AG10803 (cell line): Measurements from ENCODE around the gene HSPG2.
"Not testable (repeated sequence)": the region's sequence is repeated elsewhere in the genome, so short reads cannot be mapped to it uniquely, and the experiment has no call there.

Source experiments
- DNase-seq: peaks from one replicate; pipeline ENCODE4 v3.0.0; 2010; ENCODE audit warnings: low read depth
- H3K4me3 ChIP-seq: 2 replicates; pipeline ENCODE4 v1.5.1; 2011; ENCODE audit warnings: mild to moderate bottlenecking, low read length, control low read depth
- TF ChIP-seq, protein P1 (sequence below): conservative IDR thresholded peaks from 2 replicates; pipeline ENCODE4 v1.5.1; 2011; ENCODE audit warnings: mild to moderate bottlenecking, low read length, control low read depth, inconsistent platforms

The HSPG2 gene

DNA sequence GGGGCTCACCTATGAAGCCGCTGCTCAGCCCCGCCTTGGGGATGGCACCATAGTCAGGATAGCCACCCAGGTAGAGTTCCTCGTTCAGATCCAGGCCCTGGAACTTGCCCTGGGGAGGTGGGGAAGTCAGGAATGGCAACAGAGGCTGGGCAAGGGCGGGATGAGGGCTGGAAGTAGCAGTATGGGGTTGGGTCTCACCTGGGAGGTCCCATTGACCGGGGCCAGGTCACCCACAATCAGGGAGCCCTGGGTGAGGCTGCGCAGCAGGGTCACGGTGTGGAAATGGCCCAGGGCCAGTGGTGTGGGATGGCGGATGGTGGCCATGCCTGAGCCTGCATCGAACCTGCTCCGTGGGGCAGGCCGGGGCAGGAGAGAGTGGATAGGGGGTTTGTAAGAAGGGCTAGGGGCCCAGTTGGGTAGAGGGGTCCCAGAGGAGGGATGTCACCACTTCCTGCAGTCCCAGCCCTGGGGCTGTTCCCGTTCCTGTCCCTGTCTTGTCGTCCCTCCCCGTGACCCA lies 105.6 kb downstream of the HSPG2 start:
- no peak for DNase-seq
- H3K4me3 ChIP-seq: no peak overlapping the region
- TF ChIP-seq, protein P1, sequence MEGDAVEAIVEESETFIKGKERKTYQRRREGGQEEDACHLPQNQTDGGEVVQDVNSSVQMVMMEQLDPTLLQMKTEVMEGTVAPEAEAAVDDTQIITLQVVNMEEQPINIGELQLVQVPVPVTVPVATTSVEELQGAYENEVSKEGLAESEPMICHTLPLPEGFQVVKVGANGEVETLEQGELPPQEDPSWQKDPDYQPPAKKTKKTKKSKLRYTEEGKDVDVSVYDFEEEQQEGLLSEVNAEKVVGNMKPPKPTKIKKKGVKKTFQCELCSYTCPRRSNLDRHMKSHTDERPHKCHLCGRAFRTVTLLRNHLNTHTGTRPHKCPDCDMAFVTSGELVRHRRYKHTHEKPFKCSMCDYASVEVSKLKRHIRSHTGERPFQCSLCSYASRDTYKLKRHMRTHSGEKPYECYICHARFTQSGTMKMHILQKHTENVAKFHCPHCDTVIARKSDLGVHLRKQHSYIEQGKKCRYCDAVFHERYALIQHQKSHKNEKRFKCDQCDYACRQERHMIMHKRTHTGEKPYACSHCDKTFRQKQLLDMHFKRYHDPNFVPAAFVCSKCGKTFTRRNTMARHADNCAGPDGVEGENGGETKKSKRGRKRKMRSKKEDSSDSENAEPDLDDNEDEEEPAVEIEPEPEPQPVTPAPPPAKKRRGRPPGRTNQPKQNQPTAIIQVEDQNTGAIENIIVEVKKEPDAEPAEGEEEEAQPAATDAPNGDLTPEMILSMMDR: no peak

DNA sequence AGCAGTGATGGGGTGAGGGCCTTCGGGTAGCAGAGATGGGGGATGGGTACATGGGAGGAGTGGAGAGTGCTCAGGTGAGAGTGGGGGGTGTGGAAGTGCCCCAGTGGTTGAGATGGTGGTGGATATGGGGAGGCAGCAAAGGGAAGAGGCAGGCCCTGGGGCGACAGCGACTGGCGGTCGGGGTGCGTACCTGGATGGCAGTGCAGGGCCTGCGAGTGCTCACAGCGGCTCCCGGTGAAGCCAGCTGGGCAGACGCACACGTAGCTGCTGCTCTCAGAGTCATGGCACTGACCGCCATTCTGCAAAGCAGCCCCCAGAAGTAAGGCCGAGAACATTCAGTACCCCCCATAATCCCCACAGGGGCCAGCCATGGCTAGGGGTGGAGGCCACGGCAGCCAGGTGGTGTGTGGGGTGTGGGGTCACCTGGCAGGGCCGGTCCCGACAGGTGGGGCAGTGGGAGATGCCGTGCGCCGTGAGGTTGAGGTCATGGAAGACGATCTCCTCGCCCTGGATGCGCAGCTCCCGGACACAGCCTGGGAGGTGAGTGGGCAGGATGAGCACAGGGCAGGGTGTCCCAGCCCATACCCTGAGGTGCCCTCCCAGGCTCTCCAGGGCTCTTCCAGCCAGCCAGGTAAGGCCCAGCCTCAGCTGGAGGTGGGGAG lies 106.2 kb downstream of the HSPG2 start:
- TF ChIP-seq, protein P1: no peak
- DNase-seq: no peak
- no peak overlapping the region for H3K4me3 ChIP-seq

DNA sequence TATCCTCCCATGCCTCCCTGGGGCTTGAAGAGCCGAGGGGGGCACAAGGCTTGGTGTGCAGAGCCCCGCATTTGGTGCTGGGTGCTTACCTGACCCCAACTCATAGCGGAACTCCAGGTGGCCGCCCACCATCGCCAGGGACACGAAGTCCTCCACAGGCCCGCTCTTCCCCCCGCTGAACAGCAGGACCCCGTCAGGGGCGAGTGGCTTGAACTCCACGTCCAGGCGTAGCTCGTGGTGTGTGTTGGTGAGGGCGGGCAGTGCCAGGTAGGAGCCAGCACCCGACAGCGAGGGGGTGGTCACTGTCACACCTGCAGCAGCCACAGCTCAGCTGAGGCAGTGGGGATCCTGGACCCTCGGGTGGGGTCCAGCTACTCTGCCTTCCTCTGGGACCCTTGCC lies 107.8 kb downstream of the HSPG2 start:
- TF ChIP-seq, protein P1: no peak
- no peak overlapping the region for H3K4me3 ChIP-seq
- no peak for DNase-seq

DNA sequence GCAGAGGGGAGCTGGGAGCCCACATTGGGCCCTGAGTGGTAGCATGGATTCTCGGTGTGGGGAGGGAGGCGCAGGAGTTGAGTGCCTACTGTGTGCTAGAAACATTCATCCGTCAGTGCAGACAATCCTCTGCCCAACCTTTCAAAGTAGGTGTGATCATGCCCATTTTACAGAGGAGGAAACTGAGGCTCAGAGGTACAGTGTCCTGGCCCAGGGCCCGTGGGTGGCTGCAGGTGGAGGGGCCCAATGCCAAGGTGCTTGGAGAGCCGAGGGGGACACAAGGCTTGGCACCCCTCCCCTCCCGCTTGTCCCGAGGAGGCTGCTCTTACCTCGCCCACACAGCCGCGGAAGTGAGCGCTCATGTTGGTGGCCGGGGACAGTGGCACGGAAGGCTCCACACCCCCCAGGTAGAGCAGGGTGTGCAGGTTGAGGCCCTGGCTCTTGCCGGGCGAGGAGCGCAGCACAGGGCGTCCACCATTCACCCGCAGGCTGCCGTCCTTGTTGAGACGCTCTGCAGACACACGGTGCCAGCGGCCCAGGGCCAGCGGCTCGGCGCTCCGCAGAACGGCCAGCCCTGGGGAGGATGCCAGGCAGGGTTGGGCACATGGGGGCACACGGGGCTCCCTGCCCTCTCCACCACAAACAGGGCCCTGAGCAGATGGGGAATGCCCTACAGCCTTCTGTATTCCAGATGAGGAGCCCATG lies 108.5 kb downstream of the HSPG2 start:
- no peak overlapping the region for H3K4me3 ChIP-seq
- DNase-seq: no peak
- TF ChIP-seq, protein P1: no peak

DNA sequence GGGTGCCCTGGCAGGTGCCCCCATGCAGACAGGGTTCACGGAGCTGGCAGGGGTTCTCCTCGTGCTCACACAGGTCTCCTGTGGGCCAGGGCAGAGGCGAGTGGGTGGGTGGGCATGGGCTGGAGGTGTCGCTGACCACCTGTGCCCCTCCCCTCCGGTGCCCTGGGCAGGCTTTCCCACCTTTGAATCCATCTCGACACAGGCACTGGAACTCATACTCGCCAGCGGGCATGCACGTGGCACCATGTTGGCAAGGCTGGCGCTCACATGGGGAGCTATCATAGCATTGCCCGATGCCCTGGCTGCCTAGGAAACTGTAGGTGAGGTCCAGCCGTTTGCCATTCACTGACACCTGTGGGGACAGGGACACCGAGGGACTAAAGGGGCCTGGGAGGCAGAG lies 109.0 kb downstream of the HSPG2 start:
- TF ChIP-seq, protein P1: no peak
- no peak for DNase-seq
- H3K4me3 ChIP-seq: no peak overlapping the region

DNA sequence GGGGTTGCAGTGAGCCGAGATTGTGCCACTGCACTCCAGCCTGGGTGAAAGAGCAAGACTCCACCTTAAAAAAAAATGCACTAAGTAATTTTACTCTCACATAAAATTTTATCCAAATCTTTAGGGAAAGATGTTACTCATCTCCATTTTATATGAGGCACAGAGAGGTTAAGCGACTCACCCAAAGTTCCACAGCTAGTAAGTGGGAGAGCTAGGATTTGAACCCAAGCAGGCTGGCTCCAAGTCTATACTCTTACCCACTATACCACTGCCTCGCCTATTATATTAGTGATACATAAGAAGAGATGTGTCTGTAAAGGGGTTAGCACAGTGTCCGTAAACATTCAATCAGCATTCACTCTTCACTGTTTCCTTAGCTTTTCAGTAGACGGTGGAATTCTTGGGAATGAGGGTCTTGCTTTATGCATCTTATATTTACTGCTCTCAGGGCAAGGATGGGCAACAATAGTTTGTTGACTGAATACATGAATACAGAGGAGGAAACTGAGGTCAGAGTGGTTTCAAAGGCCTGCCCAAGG lies 109.9 kb downstream of the HSPG2 start:
- no peak overlapping the region for H3K4me3 ChIP-seq
- DNase-seq: no peak
- TF ChIP-seq, protein P1: no peak

DNA sequence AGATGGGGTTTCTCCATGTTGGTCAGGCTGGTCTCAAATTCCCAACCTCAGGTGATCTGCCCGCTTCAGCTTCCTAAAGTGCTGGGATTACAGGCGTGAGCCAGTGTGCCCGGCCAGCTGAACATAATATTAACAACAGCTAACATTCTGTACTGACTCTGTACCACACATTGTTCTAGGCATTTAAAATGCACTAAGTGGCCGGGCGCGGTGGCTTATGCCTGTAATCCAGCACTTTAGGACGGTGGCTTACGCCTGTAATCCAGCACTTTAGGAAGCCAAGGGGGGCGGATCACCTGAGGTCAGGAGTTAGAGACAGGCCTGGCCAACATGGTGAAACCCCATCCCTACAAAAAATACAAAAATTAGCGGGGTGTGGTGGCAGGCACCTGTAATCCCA lies 110.4 kb downstream of the HSPG2 start:
- H3K4me3 ChIP-seq, DNase-seq: not testable (repeated sequence)
